HG02571 (cell line): ENCODE results near the gene GALNT9.
"Not testable (repeated sequence)": the region's sequence is repeated elsewhere in the genome, so short reads cannot be mapped to it uniquely, and the experiment has no call there.

ENCODE experiments used
- ATAC-seq: cut with Tn5 transposase; IDR thresholded peaks from one replicate; pipeline ENCODE4 v1.9.1; 2021; ENCODE audit warnings: mild to moderate bottlenecking, moderate library complexity; ENCODE audit not compliant: unreplicated experiment

GALNT9 gene

GRCh38 chr12:132267873-132268272 is 61.5 kb downstream of the GALNT9 start:
- ATAC-seq: no peak

GRCh38 chr12:132266802-132267201 is 62.6 kb downstream of the GALNT9 start:
- ATAC-seq: no peak

GRCh38 chr12:132266370-132266769 is 63.0 kb downstream of the GALNT9 start:
- no peak for ATAC-seq

GRCh38 chr12:132265822-132266221 is 63.6 kb downstream of the GALNT9 start:
- ATAC-seq: not testable (repeated sequence)

- ATAC-seq: no peak
Measured at GRCh38 chr12:132265056-132265800, 64.2 kb downstream of the GALNT9 start.

GRCh38 chr12:132264086-132265010 is 65.0 kb downstream of the GALNT9 start:
- no peak for ATAC-seq

- no peak for ATAC-seq
Measured at GRCh38 chr12:132263451-132264049, 65.8 kb downstream of the GALNT9 start.

GRCh38 chr12:132263061-132263360 is 66.4 kb downstream of the GALNT9 start:
- ATAC-seq: no peak

GRCh38 chr12:132262256-132263060 is 66.9 kb downstream of the GALNT9 start:
- ATAC-seq: no peak

GRCh38 chr12:132261328-132262138 is 67.9 kb downstream of the GALNT9 start:
- ATAC-seq: no peak

GRCh38 chr12:132260721-132261120 is 68.7 kb downstream of the GALNT9 start:
- ATAC-seq: no peak

GRCh38 chr12:132259872-132260695 is 69.3 kb downstream of the GALNT9 start:
- no peak for ATAC-seq

GRCh38 chr12:132259364-132259871 is 70.0 kb downstream of the GALNT9 start:
- no peak for ATAC-seq

- no peak for ATAC-seq
Measured at GRCh38 chr12:132258543-132258942, 70.8 kb downstream of the GALNT9 start.

- no peak for ATAC-seq
Measured at GRCh38 chr12:132257955-132258490, 71.4 kb downstream of the GALNT9 start.

- no peak for ATAC-seq
Measured at GRCh38 chr12:132257206-132257954, 72.0 kb downstream of the GALNT9 start.

GRCh38 chr12:132256646-132257045 is 72.7 kb downstream of the GALNT9 start:
- no peak for ATAC-seq

GRCh38 chr12:132255642-132256041 is 73.7 kb downstream of the GALNT9 start:
- ATAC-seq: no peak
